ENCODE measurements around the gene OR8B4.
"Not testable (repeated sequence)": the region's sequence is repeated elsewhere in the genome, so short reads cannot be mapped to it uniquely, and the experiment has no call there.

OR8B4 gene

GRCh38 chr11:124409906-124410305, 14.8 kb downstream of the OR8B4 start:
- Histone ChIP-seq H3K36me3 (ENCODE audit: control insufficient read depth in 2 of 2, insufficient read depth in 2 of 2, low read length in 2 of 2) (no peaks in the 10 kb centered on the region), H3K4me3 (ENCODE audit: low read length in 2 of 2) (no peak overlapping the region), H3K4me1 (ENCODE audit: control insufficient read depth, insufficient read depth, low read length) (no peaks in the 10 kb centered on the region), H3K27ac (ENCODE audit: low read length) (no peak overlapping the region), H3K9ac (ENCODE audit: low read length in 2 of 2) (no peak overlapping the region), H3K27me3 (ENCODE audit: control insufficient read depth in 1 of 2, insufficient read depth in 2 of 2, low read length in 2 of 2) (peaks cover 0 to 6% of the 10 kb centered on the region in 2 donors), H3K9me3 (ENCODE audit: control insufficient read depth in 2 of 2, low read length in 2 of 2) (no peaks in the 10 kb centered on the region)

GRCh38 chr11:124405581-124405980, 19.1 kb downstream of the OR8B4 start:
- no peaks in the 10 kb centered on the region for H3K9me3 ChIP-seq (ENCODE audit: control insufficient read depth in 2 of 2, low read length in 2 of 2)
- no peaks in the 10 kb centered on the region for H3K4me1 ChIP-seq (ENCODE audit: control insufficient read depth, insufficient read depth, low read length)
- no peak overlapping the region for H3K4me3 ChIP-seq (ENCODE audit: low read length in 2 of 2)
- H3K36me3 ChIP-seq (ENCODE audit: control insufficient read depth in 2 of 2, insufficient read depth in 2 of 2, low read length in 2 of 2): no peaks in the 10 kb centered on the region
- no peak overlapping the region for H3K9ac ChIP-seq (ENCODE audit: low read length in 2 of 2)
- H3K27ac ChIP-seq (ENCODE audit: low read length): no peak overlapping the region
- no peaks in the 10 kb centered on the region for H3K27me3 ChIP-seq (ENCODE audit: control insufficient read depth in 1 of 2, insufficient read depth in 2 of 2, low read length in 2 of 2)

- H3K4me3 ChIP-seq (ENCODE audit: low read length in 2 of 2); H3K27ac ChIP-seq (ENCODE audit: low read length); H3K9ac ChIP-seq (ENCODE audit: low read length in 2 of 2); H3K27me3 ChIP-seq (ENCODE audit: control insufficient read depth in 1 of 2, insufficient read depth in 2 of 2, low read length in 2 of 2); H3K36me3 ChIP-seq (ENCODE audit: control insufficient read depth in 2 of 2, insufficient read depth in 2 of 2, low read length in 2 of 2); H3K9me3 ChIP-seq (ENCODE audit: control insufficient read depth in 2 of 2, low read length in 2 of 2); H3K4me1 ChIP-seq (ENCODE audit: control insufficient read depth, insufficient read depth, low read length): not testable (repeated sequence)
Observed at GRCh38 chr11:124403186-124403585, 21.5 kb downstream of the OR8B4 start.

- no peaks in the 10 kb centered on the region for H3K4me1 ChIP-seq (ENCODE audit: control insufficient read depth, insufficient read depth, low read length)
- no peaks in the 10 kb centered on the region for H3K36me3 ChIP-seq (ENCODE audit: control insufficient read depth in 2 of 2, insufficient read depth in 2 of 2, low read length in 2 of 2)
- no peak overlapping the region for H3K9ac ChIP-seq (ENCODE audit: low read length in 2 of 2)
- no peak overlapping the region for H3K4me3 ChIP-seq (ENCODE audit: low read length in 2 of 2)
- H3K27me3 ChIP-seq (ENCODE audit: control insufficient read depth in 1 of 2, insufficient read depth in 2 of 2, low read length in 2 of 2): no peaks in the 10 kb centered on the region
- H3K9me3 ChIP-seq (ENCODE audit: control insufficient read depth in 2 of 2, low read length in 2 of 2): no peaks in the 10 kb centered on the region
- H3K27ac ChIP-seq (ENCODE audit: low read length): no peak overlapping the region
Observed at GRCh38 chr11:124402326-124402922, 22.2 kb downstream of the OR8B4 start.

GRCh38 chr11:124398924-124399323, 25.7 kb downstream of the OR8B4 start, which contains the start of gene OR8B3:
Gene OR8B3, minus strand, starts transcription at chr11:124399024. Its CDS starts 1,673 bp downstream, at chr11:124397351.
- H3K27me3 ChIP-seq (ENCODE audit: control insufficient read depth in 1 of 2, insufficient read depth in 2 of 2, low read length in 2 of 2): no peaks in the 10 kb centered on the region
- no peaks in the 10 kb centered on the region for H3K36me3 ChIP-seq (ENCODE audit: control insufficient read depth in 2 of 2, insufficient read depth in 2 of 2, low read length in 2 of 2)
- no peaks in the 10 kb centered on the region for H3K4me1 ChIP-seq (ENCODE audit: control insufficient read depth, insufficient read depth, low read length)
- no peak within 1 kb of the TSS for H3K27ac ChIP-seq (ENCODE audit: low read length)
- H3K9ac ChIP-seq (ENCODE audit: low read length in 2 of 2): no peak within 1 kb of the TSS
- no peak within 1 kb of the TSS for H3K4me3 ChIP-seq (ENCODE audit: low read length in 2 of 2)
- H3K9me3 ChIP-seq (ENCODE audit: control insufficient read depth in 2 of 2, low read length in 2 of 2): no peaks in the 10 kb centered on the region

- H3K4me1 ChIP-seq (ENCODE audit: control insufficient read depth, insufficient read depth, low read length); H3K27ac ChIP-seq (ENCODE audit: low read length); H3K4me3 ChIP-seq (ENCODE audit: low read length in 2 of 2); H3K9ac ChIP-seq (ENCODE audit: low read length in 2 of 2); H3K36me3 ChIP-seq (ENCODE audit: control insufficient read depth in 2 of 2, insufficient read depth in 2 of 2, low read length in 2 of 2); H3K9me3 ChIP-seq (ENCODE audit: control insufficient read depth in 2 of 2, low read length in 2 of 2); H3K27me3 ChIP-seq (ENCODE audit: control insufficient read depth in 1 of 2, insufficient read depth in 2 of 2, low read length in 2 of 2): not testable (repeated sequence)
Observed at GRCh38 chr11:124396847-124397246, 27.8 kb downstream of the OR8B4 start.

GRCh38 chr11:124394408-124394807, 30.3 kb downstream of the OR8B4 start:
- no peak overlapping the region for H3K27ac ChIP-seq (ENCODE audit: low read length)
- H3K4me1 ChIP-seq (ENCODE audit: control insufficient read depth, insufficient read depth, low read length): no peaks in the 10 kb centered on the region
- no peak overlapping the region for H3K9ac ChIP-seq (ENCODE audit: low read length in 2 of 2)
- no peaks in the 10 kb centered on the region for H3K27me3 ChIP-seq (ENCODE audit: control insufficient read depth in 1 of 2, insufficient read depth in 2 of 2, low read length in 2 of 2)
- H3K4me3 ChIP-seq (ENCODE audit: low read length in 2 of 2): no peak overlapping the region
- no peaks in the 10 kb centered on the region for H3K36me3 ChIP-seq (ENCODE audit: control insufficient read depth in 2 of 2, insufficient read depth in 2 of 2, low read length in 2 of 2)
- peaks cover 0 to 2% of the 10 kb centered on the region in 2 donors for H3K9me3 ChIP-seq (ENCODE audit: control insufficient read depth in 2 of 2, low read length in 2 of 2)

GRCh38 chr11:124384399-124384798, 40.3 kb downstream of the OR8B4 start, which contains the start of gene OR8B2:
Gene OR8B2, minus strand, starts transcription at chr11:124384499. Its CDS starts 1,156 bp downstream, at chr11:124383343.
- Histone ChIP-seq H3K9me3 (ENCODE audit: control insufficient read depth in 2 of 2, low read length in 2 of 2) (no peaks in the 10 kb centered on the region), H3K27ac (ENCODE audit: low read length) (no peak within 1 kb of the TSS), H3K27me3 (ENCODE audit: control insufficient read depth in 1 of 2, insufficient read depth in 2 of 2, low read length in 2 of 2) (no peaks in the 10 kb centered on the region), H3K4me1 (ENCODE audit: control insufficient read depth, insufficient read depth, low read length) (no peaks in the 10 kb centered on the region), H3K36me3 (ENCODE audit: control insufficient read depth in 2 of 2, insufficient read depth in 2 of 2, low read length in 2 of 2) (no peaks in the 10 kb centered on the region), H3K4me3 (ENCODE audit: low read length in 2 of 2) (no peak within 1 kb of the TSS), H3K9ac (ENCODE audit: low read length in 2 of 2) (no peak within 1 kb of the TSS)

- not testable (repeated sequence) for H3K4me1 ChIP-seq (ENCODE audit: control insufficient read depth, insufficient read depth, low read length); H3K36me3 ChIP-seq (ENCODE audit: control insufficient read depth in 2 of 2, insufficient read depth in 2 of 2, low read length in 2 of 2); H3K27ac ChIP-seq (ENCODE audit: low read length); H3K4me3 ChIP-seq (ENCODE audit: low read length in 2 of 2); H3K9ac ChIP-seq (ENCODE audit: low read length in 2 of 2); H3K9me3 ChIP-seq (ENCODE audit: control insufficient read depth in 2 of 2, low read length in 2 of 2); H3K27me3 ChIP-seq (ENCODE audit: control insufficient read depth in 1 of 2, insufficient read depth in 2 of 2, low read length in 2 of 2)
Observed at GRCh38 chr11:124382857-124383256, 41.8 kb downstream of the OR8B4 start.

GRCh38 chr11:124380585-124380984, 44.1 kb downstream of the OR8B4 start:
- Histone ChIP-seq H3K27me3 (ENCODE audit: control insufficient read depth in 1 of 2, insufficient read depth in 2 of 2, low read length in 2 of 2) (no peaks in the 10 kb centered on the region), H3K36me3 (ENCODE audit: control insufficient read depth in 2 of 2, insufficient read depth in 2 of 2, low read length in 2 of 2) (no peaks in the 10 kb centered on the region), H3K27ac (ENCODE audit: low read length) (no peak overlapping the region), H3K4me1 (ENCODE audit: control insufficient read depth, insufficient read depth, low read length) (no peaks in the 10 kb centered on the region), H3K4me3 (ENCODE audit: low read length in 2 of 2) (no peak overlapping the region), H3K9me3 (ENCODE audit: control insufficient read depth in 2 of 2, low read length in 2 of 2) (no peaks in the 10 kb centered on the region), H3K9ac (ENCODE audit: low read length in 2 of 2) (no peak overlapping the region)

- Histone ChIP-seq H3K9me3 (ENCODE audit: control insufficient read depth in 2 of 2, low read length in 2 of 2) (no peaks in the 10 kb centered on the region), H3K4me3 (ENCODE audit: low read length in 2 of 2) (no peak overlapping the region), H3K36me3 (ENCODE audit: control insufficient read depth in 2 of 2, insufficient read depth in 2 of 2, low read length in 2 of 2) (no peaks in the 10 kb centered on the region), H3K27me3 (ENCODE audit: control insufficient read depth in 1 of 2, insufficient read depth in 2 of 2, low read length in 2 of 2) (no peaks in the 10 kb centered on the region), H3K4me1 (ENCODE audit: control insufficient read depth, insufficient read depth, low read length) (no peaks in the 10 kb centered on the region), H3K27ac (ENCODE audit: low read length) (no peak overlapping the region), H3K9ac (ENCODE audit: low read length in 2 of 2) (no peak overlapping the region)
Observed at GRCh38 chr11:124376280-124376679, 48.4 kb downstream of the OR8B4 start.
